NCI-H69 (cell line): Measurements from ENCODE around the gene RTN4.
"Not testable (repeated sequence)": the region's sequence is repeated elsewhere in the genome, so short reads cannot be mapped to it uniquely, and the experiment has no call there.

Experiments
- DNase-seq: peaks from one replicate; lab custom pipeline; 2025; lab: John Stamatoyannopoulos, UW

Gene RTN4

DNA sequence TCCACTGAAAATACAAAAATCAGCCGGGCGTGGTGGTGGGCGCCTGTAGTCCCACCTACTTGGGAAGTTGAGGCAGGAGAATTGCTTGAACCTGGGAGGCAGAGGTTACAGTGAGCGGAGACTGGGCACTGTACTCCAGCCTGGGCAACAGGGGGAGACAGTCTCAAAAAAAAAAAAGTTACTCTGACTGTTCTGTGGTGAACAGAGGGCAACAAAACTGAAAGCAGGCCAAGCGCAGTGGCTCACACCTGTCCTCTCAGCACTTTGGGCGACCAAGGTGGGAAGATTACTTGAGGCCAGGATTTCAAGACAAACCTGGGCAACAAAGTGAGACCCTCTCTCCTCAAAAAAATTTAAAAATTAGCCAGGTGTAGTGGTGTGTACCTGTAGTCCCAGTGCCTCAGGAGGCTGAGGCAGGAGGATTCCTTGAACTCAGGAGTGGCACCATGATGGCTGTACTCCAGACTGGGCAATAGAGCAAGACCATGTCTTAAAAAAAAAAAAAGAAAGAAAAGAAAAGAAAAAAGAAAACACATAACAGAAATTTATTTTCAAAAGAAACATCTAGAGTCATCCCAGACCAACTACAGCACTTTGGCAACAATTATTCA lies 13.6 kb upstream of the RTN4 start:
- DNase-seq, result peak; percentile 16

DNA sequence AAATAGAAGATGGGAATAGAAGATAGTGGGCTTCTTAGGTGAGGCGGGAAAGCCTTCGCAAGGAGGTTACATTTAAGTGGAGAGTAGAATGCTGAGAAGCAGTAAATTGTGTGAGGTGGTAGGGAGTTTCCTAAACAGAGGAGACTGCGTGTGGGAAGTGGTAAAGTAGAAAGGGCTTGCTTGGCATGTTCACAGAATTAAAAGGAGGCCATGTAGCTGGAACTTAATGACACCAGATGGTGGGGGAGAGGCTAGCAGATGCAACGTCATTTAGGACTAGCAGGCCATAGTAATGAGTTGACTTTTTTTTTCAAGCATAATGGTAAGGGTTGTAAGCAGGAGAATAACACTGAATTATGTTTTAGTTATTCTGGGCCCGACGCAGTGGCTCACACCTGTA lies 13.0 kb upstream of the RTN4 start:
- DNase-seq, result peak; percentile 81

DNA sequence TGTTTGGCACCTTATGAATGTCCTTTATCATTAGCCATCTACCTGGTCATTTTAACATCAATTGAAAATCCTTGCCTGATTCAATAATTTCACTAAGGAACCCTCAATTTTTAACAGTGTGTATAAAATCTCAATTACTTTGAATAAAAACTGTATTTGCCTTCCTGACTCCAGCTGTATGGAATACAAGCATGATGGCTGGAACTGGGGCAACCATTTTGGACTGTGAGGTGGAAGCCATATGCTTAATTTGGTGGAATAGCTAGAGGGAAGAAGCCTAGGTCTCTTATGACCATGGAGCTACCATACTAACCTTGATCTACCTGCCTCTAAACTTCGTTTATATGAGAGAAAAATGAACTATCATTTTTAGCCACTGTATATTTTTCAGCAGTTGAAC lies 12.5 kb upstream of the RTN4 start:
- DNase-seq, result no peak

GRCh38 chr2:55061523-55062344 lies 11.5 kb upstream of the RTN4 start:
- DNase-seq, result no peak

DNA sequence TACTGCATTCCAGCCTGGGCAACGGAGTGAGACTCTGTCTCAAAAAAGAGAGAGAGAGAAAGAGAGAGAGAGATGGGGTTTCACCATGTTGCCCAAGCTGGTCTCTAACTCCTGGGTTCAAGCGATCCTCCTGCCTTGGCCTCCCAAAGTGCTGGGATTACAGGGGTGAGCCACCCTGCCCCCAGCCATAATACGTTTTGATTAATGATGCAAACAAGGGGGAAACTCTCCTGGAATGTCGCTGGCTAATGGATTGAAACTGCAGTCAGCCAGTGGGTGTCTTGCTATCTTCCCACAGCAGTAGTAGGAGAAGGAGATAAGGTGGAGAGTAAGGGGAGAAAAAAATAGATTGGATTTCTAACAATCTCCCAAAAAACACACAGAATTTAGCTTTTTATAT lies 9.5 kb upstream of the RTN4 start:
- no peak for DNase-seq

- no peak for DNase-seq
Observed at GRCh38 chr2:55057474-55057873, 7.2 kb upstream of the RTN4 start.

- no peak for DNase-seq
Observed at GRCh38 chr2:55056024-55056521, 5.8 kb upstream of the RTN4 start.

GRCh38 chr2:55054106-55054875 lies 4.0 kb upstream of the RTN4 start:
- no peak for DNase-seq

GRCh38 chr2:55053225-55053624 lies 3.0 kb upstream of the RTN4 start:
- DNase-seq, result not testable (repeated sequence)

DNA sequence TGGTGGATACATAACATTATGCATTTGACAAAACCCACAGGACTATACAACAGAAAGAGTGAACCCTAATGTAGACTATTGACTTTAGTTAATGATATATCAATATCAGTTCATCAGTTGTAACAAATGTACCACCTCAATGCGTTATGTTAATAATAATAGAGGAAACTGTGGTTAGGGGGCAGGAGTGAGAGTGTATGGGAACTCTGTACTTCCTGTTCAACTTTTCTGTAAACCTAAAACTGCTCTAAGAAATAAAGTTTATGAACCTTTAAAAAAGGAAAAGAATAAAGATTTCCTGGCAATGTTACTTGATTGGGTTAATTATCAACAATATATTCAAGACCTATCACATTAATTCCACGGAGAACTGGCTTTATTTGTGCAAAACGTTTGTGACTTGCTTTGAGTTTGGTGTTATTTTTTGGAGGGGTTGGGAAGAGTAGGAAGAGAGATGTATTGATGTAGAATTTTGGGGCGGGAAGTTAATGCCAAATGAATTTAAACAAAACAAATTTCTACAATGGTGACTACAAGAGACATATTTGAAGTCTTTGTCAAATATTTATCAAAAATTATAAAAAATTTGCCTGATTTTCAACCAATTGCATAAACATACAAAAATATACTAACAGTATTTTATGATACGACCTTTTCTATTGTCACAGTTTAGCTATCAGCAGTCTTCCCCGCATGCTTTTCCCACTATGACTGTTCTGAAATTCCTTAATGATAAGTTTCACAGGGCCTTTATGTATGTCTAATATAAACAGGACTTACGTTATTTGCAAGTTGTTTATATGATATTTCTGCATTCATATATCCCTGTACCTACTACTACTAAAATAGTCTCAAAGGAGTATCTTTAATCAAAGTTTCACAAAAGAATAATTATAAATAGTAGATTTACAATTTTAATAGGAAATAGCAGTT lies 2.1 kb upstream of the RTN4 start:
- no peak for DNase-seq

DNA sequence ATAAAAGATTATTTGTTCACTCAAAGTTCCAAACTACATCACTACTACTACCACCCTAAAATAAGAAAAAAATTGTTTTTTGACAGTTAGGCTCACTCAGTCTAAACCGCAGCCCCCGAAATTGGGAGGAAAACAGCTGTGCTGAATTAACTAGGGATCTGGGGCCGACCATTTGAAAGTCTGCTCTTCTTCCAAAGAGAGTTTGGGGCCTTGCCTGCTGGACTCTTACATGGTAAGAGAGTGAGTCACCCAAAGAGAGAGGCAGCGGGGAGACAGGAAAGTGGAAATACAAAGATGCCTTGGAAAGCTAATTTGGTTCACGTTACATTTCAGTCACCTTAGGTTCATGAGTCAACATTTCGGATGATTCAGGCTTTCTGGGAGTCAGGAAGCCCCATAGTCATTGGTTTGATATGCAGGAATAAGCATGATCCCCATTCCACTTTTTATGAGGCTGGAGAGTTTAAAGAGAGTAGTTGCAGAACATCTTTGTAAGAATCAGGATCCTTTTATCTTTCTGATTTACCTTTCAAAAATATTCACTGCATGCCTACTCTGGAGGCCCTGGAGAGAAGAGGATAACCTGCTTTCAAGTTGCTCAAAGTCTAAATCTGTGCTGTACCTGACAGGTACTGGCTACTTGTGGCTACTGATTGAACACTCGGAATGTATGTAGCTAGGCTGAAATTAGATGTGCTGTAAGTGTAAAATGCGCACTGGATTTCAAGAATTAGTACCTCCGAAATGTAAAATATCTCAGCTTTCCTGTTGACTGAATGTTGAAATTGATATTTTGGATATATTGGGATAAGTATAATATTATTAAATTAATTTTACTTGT lies 995 bp upstream of the RTN4 start:
- peak; percentile 72 for DNase-seq

DNA sequence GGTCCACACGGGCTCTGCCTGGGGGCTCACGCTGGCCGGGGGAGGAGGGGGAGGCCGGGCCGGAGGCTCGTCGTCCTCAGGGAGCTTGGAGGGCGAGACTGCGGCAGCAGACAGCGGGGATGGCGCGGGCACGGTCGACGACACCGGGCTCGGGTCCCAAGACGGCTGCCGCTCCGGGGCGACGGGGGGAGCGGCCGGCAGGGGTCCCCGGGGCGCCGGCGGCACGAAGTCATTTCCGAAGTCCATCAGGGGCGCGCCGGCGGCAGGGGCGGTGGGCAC lies 491 bp downstream of the RTN4 start:
- no peak for DNase-seq

DNA sequence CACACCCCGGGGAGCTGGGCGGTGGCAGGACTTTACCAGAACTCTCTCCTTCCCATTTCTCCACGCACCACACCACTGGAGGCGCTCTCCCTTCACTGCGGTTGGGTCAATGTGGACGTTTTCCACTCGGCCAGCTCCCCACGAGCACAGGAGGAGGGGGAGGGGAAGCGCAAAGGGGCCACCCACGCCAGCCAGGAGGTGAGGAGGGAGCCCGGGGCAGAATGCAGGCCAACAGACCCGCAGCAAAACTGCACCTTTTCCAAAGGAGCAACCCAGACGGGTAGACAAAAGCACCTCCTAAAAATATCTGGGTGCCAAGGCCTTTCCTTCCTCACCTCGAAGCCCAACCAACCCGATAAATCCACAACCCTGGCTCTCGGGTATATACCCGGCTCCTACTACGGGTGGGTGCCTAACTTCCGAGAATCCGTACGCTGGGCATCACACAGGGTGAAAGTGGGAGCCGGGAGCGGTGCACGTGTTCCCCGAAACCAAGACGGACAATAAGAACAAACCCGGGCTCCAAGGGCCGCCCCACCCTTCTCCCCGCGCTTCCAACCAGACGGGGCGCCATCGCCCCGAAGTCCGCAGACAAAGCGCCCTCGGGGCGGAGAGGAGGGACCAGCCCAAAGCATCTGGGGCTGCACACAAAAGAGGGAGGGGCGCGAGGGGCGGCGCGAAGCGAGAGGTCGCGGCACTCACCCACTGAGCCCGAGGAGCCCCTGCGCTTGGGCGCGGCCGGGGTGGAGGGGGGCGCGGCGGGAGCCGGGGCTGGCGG lies 1.0 kb downstream of the RTN4 start:
- DNase-seq, result peak; percentile 87

- DNase-seq, result peak; percentile 57
Observed at GRCh38 chr2:55048508-55049042, 1.7 kb downstream of the RTN4 start.

DNA sequence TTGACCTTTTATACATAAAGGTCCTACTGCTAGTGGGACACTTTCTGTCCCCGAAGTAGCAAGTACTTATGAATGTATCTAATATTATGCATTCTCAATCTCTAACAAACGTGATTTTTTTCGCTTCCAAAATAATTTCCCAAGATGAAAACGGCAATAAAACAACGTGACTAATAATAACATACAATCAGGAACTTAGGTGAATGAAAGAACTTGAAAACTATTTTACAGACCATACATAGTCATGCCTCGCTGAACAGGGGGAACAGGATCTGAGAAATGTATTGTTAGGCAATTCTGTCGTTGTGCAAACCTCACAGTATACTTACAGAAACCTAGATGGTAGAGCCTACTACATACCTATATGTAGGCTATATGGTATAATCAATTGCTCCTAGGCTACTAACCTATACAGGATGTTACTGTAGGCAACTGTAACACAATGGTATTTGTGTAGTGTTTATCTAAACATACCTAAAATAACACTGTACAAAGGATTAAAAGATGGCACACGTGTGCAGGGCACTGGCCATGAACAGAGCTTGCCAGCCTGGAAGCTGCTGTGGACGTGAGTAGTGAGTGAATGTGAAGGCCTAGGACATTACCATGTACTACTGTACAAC lies 2.5 kb downstream of the RTN4 start:
- DNase-seq, result peak; percentile 24

DNA sequence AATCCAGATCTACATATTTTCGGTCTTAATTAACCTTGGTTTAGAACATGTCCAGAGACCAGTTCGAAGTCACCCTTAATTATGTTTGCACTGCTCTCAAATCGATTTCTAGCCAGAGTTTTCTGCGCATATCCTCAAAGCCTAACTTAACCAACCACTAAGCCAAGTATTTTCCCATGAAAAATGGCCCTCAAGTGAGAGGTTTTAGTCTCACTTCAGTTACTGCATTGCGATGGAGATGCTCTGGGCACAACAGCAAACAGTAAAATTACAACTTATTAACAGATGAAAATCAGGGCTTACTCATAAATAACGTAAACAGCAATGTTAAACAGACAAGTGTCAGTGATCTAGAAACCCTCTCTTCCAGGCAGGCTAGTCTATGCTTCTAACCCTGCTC lies 4.5 kb downstream of the RTN4 start:
- peak; percentile 3 for DNase-seq

DNA sequence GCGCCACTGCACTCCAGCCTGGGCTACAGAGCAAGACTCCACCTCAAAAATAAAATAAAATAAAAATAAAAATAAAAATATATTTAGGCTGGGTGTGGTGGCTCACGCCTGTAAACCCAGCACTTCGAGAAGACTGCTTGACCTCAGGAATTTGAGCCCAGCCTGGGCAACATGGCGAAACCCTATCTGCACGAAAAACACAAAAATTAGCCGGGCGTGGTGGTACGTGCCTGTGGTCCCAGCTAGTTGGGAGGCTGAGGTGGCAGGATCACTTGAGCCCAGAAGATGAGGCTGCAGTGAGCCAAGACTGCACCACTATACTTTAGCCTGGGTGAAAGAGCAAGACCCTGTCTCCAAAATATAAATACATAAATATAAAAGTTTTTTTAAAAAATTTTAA lies 6.4 kb downstream of the RTN4 start:
- no peak for DNase-seq

DNA sequence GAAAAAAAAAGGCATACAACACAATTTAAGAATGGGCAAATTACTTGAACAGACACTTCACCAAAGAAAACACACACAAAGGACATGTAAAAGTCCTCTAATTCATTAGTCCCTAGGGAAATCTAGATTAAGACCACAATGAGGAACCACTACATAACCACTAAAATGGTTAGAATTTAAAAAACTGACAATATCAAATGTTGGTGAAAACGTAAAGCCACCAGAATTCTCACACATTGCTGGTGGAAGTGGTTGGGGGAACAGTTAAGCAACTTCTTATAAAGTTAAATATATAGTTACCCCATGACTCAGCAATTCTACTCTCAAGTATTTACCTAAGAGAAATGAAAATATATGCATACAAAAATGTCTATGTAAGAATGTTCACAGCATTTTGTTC lies 11.8 kb downstream of the RTN4 start:
- no peak for DNase-seq

GRCh38 chr2:55035716-55036115 lies 14.5 kb downstream of the RTN4 start:
- no peak for DNase-seq

DNA sequence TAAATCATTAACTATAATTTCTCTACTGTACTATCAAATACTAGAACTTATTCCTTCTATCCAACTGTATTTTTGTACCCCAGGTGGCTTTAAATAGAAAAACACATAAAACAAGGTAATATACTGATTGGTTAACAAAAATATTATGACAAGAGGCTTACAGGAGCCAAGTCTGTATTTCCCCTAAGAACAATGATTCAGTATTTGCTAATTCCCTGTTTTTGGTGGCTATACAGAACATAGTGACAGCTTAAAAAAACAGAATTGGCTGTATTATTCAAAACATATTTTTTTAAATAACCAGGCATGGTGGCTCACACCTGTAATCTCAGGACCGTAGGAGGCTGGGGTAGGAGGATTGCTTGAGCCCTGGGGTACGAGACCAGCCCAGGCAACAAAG lies 16.3 kb downstream of the RTN4 start:
- DNase-seq, result no peak
